Right ventricle myocardium superior (tissue), 1 donor: ENCODE measurements around the gene NLE1. TPM values are rescaled to one million over a fixed set of nuclear protein-coding genes. Genes with fewer than 3 reads are reported as not detected.
A peak's percentile ranks its signal among the peaks of the same experiment; 100 is the strongest.
"Not testable (repeated sequence)": the region's sequence is repeated elsewhere in the genome, so short reads cannot be mapped to it uniquely, and the experiment has no call there.

ENCODE experiments used
- ATAC-seq: fragments of 200-7000 bp; cut with Tn5 transposase; one replicate; pipeline ENCODE4 v1.9.1; 2020; ENCODE audit warnings: mild to moderate bottlenecking; ENCODE audit not compliant: poor library complexity
- DNase-seq: peaks from one replicate; pipeline ENCODE4 v3.0.0-alpha.2; 2020
- intact Hi-C: fragments of 100-400 bp; cut with DNase I; formaldehyde crosslinking; loops from one replicate; pipeline ENCODE4 v1.11.2; 2022
- total RNA-seq: library from RNA; stranded (reverse); fragmentation: NEBNext Ultra II Directional; extraction: Animal tissue kit (Norgen Biotek cat#: 25700); gene quantifications from one replicate; pipeline ENCODE4 v1.2.1, GENCODE V29; 2021
- donor health status: DM: no; HTN: yes; CAD: no; lungs with severe emphysema.

Gene NLE1
- total RNA-seq, 1 donor from 2014 or later: 3.5 TPM

DNA sequence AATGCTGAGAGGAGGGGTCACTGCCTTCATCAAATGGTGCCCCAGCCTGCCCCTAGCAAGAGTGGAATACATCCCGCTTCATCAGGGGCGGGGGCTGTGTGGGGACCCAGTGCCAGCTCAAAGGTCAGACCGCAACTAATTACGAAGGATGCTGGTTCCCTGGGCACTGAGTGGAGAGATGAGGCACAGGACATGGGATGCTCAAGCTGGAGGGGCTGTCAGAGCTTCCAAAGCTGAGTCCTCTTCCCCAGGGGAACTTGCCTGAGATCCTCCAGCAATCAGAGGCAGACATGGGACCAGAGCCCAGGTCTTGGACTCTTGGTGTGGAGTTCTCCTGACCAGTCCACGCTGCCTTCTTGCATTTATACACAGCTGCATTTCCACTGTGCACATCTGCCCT is 24.4 kb upstream of the NLE1 start:
- ATAC-seq: no peak
- no peak for DNase-seq
- intact Hi-C loops: no loop called here

DNA sequence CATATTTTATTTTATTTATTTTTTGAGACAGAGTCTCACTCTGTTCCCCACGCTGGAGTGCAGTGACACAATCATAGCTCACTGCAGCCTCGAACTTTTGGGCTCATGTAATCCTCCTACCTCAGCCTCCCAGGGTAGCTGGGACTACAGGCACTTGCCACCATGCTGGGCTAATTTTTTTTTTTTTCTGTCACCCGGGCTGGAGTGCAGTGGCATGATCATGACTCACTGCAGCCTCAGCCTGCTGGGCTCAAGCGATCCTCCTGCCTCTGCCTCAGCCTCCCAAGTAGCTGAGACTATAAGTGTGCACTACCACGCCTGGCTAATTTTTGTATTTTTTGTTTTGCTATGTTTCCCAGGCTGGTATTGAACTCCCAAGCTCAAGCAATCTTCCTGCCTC is 22.6 kb upstream of the NLE1 start:
- ATAC-seq (no peak), DNase-seq (no peak)
- intact Hi-C loops: no loop called here

DNA sequence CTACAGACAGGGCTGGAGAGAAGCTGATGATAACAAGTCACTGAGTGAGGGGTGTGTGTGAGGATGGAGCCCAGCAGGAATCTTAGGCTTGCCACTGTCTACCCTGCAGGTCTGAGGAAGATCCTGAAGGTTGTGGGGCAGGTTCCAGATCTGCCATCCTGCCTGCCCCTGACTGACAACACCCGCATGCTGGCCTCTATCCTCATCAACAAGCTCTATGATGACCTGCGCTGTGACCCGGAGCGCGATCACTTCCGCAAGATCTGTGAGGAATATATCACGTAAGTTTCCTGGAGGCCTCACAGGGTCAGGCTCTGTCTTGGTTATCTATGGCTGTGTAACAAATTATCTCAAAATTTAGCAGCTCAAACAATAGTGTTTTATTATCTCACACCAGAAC is 21.8 kb upstream of the NLE1 start:
- no peak for DNase-seq
- no peak for ATAC-seq
- intact Hi-C loops: no loop called here

DNA sequence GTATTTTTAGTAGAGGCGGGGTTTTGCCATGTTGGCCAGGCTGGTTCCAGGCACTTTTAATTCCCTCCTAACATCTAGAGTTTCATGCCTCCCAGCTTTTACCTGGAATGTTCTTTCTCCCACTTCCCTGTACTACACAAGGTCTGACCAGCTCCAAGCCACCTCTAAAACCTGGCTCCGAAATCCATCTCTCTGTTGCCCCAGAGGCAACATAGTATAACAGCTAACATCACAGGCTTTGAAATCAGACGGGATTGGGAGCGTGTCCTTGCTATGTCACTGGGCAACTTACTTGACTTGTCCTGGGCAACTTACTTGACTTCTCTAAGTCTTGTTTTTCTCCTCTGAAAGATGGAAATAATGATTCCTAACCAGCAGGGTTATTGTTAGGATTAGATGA is 20.7 kb upstream of the NLE1 start:
- DNase-seq (no peak), ATAC-seq (no peak)
- intact Hi-C loops: no loop called here

DNA sequence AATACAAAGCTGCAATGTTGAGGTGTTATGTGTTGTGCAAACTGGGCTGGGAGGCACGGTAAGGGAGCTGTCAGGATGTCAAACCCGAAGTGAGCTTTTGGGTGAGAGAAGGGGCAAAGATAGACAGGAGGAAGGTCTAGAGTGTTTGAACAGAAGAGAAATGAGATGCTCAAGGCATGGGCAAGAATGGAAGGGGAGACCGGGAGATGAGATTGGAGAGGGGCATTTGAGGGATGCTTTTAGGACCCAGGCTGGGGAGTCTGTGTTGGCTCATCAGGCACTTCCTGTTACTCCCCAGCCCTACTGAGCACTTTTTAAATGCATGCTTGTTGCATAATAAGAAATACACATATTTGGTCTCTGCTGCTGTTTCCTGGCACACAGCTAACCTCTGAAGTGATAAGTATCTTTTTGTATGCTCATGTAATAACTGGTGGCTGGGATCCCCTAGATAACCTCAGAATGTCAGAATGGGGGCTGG is 19.2 kb upstream of the NLE1 start:
- ATAC-seq (no peak), DNase-seq (no peak)
- intact Hi-C loops: no loop called here

DNA sequence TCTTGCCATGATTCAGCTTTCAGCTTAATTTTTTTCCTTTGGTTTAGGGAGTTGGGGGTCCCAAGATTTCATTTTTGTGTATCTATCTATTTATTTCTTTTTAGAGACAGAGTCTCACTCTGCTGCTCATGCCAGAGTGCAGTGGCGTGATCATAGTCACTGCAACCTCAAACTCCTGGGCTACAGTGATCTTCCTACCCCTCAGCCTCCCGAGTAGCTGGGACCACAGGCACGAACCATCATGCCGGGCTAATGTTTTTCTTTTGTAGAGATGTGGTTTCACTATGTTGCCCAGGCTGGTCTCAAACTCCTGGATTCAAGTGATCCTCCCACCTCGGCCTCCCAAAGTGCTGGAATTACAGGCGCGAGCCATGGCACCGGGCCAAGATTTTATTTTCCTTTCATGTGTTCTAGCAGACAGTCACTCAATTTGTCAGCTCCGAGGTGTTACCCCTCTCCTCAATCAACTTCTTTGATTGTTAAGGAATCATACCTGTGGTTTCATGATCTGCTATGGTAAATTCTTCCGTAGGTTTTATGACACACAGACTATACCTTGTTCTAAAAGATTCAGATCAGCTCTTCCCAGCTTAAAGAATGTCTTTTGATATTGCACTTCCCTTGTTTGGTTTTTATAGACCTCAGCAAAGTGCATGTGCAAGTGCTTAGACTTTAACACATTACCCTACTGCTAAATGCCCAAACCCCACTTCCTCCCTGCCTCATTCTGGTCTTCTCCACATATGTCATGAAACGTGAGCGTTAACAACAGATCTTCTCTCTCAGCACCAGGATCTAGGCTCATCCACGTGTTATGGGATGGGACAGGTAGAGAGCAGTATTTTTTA is 18.5 kb upstream of the NLE1 start:
- intact Hi-C loops: no loop called here
- no peak for DNase-seq
- no peak for ATAC-seq

DNA sequence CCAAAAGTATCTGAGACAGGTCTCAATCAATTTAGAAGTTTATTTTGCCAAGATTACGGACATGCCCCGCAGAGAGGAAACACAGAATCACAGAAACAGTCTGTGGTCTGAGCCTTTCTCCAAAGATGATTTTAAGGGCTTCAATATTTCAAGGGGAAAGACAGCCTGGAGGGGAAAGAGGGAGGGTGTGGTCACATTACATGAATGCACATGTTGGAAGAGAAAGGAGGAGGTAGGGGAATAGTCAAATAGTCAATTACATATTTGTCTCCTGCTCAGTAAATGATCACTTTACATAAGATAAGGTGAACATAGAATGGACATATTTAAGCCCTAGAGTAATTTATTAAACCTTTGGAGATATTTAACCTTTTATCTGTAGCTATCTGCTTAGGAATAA is 17.8 kb upstream of the NLE1 start:
- ATAC-seq: no peak
- DNase-seq: no peak
- intact Hi-C loops: no loop called here

DNA sequence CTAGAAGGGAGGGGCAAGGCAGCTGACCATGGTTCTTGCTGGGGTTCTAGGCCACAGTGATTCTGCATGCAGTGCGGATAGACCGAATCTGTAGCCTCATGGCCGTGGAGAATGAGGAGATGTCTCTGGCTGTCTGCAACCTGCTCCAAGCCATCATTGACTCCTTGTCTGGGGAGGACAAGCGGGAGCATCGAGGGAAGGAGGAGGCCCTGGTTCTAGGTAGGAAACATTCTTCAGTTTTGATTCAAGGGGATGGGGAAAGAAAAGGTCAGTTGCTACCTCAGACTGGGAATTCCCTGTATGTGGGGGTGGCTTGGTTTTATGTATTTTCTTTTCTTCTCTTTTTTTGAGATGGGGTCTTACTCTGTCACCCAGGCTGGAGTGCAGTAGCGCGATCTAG is 13.1 kb upstream of the NLE1 start:
- no peak for ATAC-seq
- intact Hi-C loops: no loop called here
- DNase-seq: no peak

DNA sequence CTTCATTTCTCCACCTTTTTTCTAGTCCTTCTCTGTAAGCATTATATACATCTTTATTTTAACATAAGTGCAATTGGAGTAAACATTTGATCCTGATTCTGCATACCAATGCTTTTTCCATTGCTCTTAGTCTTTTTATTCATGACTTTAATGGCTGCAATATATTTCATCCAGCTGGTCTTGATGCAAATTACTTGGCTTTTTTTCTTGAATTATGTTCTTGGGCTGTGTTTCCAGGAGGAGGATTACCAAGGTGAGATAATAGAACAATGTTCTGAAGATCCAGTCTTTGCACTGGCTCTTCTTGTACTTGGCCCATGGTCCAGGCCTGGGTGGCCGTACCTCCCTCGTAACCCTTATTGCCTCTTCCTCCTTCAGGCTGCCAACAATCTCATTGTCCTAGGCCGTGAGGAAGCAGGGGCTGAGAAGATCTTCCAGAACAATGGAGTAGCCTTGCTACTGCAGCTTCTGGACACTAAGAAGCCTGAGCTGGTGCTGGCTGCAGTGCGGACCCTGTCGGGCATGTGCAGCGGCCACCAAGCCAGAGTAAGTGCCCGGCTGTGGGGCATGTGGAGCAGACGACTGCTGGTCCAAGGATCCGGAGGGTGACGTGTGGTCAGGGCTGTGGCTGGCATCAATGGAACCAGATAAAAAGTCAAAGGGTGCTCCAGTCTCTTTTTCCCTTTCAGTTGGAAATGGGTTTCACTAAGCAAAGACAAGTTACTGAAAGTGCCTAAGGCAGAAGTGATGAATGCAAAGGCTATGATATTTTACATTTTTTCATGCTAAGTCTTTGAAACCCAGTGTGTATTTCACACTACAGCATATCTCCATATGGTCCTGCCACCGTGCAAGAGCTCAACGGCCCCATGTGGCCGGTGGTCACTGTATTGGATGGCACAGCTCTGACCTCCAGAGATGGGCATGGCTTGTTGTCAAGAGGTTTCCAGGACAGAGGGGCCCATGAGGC is 12.4 kb upstream of the NLE1 start:
- ATAC-seq (no peak), DNase-seq (no peak)
- intact Hi-C loops: no loop called here

DNA sequence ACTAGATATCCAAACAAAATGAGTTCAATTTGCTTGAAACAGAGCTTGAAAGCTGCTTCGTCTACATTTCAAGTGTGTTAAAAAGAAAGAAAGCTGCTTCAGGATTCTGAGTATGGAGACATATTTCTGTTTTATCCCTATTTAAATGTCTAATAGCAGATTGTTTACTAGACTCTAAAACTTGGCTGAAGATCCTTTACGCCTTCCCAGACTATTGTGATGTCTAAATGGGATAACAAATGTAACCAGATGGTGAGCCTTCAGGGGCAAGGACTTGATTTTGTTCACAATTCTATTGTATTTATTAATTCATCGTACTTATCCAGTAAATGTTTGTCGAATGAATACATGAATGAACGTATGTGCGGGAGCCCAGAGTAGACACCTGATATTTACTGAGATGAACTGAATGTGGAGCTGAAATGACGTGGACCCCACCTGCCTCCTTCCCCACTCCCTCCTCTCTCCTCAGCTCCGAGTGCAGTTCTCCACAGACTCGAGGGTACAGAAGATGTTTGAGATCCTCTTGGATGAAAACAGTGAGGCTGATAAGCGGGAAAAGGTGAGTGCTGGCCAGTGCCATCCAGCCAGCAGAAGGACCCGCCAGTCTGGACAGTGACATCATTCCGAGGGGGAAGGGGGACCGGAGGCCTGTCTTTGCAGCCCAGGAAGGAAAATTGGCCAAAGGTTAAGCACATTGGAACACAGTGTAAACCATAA is 10.5 kb upstream of the NLE1 start:
- ATAC-seq: no peak
- intact Hi-C loops: no loop called here
- DNase-seq: no peak

DNA sequence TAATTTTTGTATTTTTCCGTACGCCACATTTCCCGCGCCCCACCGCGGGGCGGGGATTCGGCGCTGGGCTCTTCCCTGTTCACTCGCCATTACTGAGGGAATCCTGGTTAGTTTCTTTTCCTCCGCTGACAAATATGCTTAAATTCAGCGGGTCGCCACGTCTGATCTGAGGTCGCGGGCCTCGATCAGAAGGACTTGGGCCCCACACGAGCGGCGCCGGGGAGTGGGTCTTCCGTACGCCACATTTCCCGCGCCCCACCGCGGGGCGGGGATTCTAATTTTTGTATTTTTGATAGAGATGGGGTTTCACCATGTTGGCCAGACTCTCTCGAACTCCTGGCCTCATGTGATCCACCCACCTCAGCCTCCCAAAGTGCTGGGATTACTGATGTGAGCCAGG is 9.0 kb upstream of the NLE1 start:
- intact Hi-C loops, ATAC-seq, DNase-seq: not testable (repeated sequence)

DNA sequence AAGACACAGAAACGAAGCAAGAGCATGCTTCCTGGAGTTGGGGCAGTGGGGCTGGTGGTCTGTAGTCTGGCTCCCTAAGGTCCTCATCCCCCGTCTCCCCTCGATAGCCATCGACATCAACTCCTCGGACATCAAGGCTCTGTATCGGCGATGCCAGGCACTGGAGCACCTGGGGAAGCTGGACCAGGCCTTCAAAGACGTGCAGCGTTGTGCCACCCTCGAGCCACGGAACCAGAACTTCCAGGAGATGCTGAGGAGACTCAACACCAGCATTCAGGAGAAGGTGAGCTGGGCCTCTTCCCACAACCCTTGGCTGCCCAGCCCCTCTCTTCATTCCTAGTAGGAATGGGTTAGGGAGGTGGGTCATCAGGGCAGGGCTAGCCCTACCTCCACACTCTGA is 7.8 kb upstream of the NLE1 start:
- no peak for DNase-seq
- intact Hi-C loops: no loop called here
- no peak for ATAC-seq

DNA sequence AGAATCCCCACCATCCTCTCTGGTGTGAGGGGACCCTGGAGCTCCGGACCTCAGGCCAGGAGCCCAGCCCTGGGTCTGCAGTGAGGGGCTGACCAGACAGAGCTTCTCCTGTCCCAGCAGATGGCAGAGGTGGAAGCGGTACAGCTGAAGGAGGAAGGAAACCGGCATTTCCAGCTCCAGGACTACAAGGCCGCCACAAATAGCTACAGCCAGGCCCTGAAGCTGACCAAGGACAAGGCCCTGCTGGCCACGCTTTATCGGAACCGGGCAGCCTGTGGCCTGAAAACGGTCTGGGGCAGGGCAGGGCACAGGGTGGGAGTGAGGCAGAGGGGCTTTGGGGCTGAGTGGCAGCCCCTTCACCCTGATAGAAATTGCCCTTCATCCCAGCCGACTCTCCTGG is 6.0 kb upstream of the NLE1 start:
- ATAC-seq: peak; percentile 22
- intact Hi-C loops: no loop called here
- no peak for DNase-seq

DNA sequence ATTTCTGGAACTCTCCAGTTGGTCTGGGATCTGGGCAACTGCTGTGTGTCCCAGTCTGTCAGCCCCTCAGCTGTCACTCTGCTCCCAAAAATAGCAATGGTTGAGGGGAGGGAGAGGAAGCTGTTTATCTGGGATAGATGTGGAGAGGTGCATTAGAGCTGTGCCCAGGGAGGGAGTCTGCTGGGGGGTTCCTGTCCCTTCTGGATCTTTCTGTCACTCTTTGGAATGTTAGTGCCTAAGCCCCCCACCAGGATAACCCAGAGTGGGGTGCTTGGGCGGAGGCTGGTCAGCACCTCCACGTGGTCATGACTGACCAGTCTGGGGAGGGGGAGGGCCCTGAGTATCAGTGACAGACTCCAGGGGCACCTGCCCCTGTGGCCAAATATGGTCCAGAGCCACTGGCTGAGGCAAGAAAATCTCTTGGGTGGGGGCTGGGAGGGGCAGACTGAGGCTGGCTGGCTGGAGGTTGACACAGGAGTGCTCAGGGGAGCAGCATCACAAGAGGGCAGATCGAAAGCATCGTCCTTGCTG is 5.3 kb upstream of the NLE1 start, which contains the start of gene UNC45B:
UNC45B (plus strand) TSS at position 443 of the 531 bp plus-strand sequence. CDS start 447 bp downstream, outside the sequence.
- intact Hi-C loops: no loop called here
- peak; percentile 72 for DNase-seq
- peak; percentile 89 for ATAC-seq

DNA sequence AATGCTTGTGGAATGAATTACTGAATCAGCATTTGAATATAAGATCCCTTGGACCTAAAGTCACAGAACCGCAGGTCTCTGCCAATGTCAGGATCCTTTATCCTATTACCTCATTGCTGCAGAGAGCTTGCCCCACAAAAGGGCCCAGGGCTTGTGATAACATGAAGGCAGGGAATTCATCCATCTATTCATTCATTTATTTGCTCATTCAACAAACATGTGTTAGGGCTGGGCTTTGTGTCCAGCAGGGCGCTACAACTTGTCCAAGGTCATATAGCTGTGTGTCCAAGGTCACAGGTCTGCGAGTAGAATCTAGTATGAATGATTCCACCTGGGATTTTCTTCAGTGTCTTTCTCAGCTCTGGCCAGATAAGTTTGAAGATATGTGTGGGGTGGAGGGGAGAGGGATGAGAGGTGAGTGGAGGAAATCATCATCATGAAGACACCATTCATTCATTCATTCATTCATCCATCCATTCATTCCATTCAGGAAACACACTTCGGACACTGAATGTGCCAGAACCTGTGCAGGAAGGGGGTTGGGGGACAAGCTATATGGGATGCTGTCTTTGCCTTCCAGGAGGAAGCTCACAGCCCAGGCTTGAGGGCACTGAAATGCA is 4.2 kb upstream of the NLE1 start:
- intact Hi-C loops: no loop called here
- DNase-seq (no peak), ATAC-seq (no peak)

DNA sequence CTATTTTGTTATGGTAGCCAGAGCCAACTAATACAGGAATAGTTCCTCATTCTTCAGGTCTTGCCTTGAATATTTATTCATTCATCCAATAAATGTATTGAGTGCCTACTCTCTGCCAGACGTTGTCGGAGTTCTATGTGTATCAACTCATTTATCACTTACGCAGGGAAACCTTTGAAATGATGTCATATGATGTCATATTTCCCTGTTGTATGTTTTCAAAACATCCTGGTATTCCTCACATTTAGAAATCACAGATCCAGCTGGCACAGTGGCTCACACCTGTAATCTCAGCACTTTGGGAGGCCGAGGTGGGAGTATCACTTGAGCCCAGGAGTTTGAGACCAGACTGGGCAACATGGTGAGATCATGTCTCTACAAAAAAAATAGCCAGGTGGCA is 2.7 kb upstream of the NLE1 start:
- intact Hi-C loops: no loop called here
- ATAC-seq (no peak), DNase-seq (no peak)

DNA sequence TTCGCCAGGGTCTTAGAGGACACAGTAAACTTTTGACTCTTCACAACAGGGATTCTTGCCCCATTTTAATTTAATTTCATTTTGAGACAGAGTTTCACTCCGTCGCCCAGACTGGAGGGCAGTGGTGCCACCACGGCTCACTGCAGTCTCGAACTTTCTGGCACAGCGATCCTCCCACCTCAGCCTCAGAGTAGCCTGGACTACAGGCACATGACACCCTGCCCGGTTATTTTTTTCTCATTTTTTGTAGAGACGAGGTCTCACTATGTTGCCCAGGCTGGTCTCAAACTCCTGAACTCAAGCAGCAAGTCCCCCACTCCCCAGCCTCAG is 329 bp upstream of the NLE1 start:
- DNase-seq (no peak), ATAC-seq (no peak)
- intact Hi-C loops: no loop called here

DNA sequence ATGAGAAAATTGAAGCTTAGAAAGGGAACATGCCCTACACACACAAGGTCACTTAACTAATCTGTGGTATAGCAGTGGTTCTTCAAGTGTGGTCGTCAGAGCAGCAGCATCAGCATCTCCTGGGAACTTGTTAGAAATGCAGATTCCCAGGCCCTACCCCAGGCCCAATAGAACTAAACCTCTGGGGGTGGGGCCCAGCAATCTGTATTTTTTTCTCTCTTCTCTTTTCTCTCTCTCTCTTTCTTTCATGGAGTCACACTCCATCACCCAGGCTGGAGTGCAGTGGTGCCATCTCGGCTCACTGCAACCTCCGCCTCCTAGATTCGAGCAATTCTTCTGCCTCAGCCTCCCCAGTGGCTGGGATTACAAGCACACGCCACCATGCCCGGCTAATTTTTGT is 3.9 kb downstream of the NLE1 start:
- intact Hi-C loops: no loop called here
- no peak for ATAC-seq
- DNase-seq: no peak

DNA sequence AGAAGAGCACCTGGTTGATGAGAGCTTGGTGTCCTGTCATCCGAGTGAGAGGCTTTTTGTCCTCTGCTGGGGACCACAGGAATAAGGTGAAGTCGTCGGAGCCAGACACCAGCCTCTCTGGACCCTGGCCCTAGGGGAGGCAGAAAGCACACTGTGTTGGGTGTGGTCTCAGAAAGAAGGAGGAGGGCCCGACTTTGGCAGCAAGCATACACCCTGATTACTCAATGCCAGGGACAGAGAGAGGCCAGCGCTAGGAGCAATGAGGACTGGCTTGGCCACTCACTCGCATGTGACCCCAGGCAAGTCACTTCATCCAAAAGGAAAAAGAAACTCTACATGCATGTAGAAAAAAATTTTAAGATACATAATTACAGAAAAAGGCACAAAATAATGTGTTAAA is 6.8 kb downstream of the NLE1 start:
- DNase-seq (no peak), ATAC-seq (no peak)
- intact Hi-C loops: no loop called here
